Endothelial cell of hepatic sinusoid (primary cell): ENCODE measurements around the gene NPSR1.
"Not testable (repeated sequence)": the region's sequence is repeated elsewhere in the genome, so short reads cannot be mapped to it uniquely, and the experiment has no call there.

Source experiments
- in situ Hi-C: cut with HindIII; loops from 2 replicates; pipeline ENCODE4 v1.10.0; 2017; ENCODE audit warnings: low sequenced_read_pairs

Gene NPSR1

DNA sequence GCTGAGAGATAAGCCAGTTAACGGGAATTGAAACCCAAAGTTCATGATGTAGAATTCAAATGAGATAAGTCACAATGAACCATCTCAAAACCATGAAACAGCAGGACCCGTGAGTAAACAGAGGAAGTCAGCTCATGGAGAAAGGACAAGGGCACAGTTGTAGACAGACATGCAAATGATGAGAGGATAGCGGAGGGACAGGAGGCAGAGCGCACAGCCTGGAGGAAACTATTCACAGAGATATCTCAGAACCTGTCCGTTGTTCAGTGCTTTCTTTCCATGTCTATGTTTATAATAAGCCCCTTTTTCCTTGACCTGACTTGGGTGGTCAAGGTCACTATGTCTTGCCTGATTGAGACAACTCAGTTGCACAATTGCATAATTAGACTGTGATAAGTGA is 208.2 kb downstream of the NPSR1 start:
- in situ Hi-C loops = not testable (repeated sequence)

GRCh38 chr7:34867341-34867740 is 209.3 kb downstream of the NPSR1 start:
- in situ Hi-C loops = not testable (repeated sequence)

- in situ Hi-C loops = not testable (repeated sequence)
These were observed 210.6 kb downstream of the NPSR1 start for GRCh38 chr7:34868602-34869001.

DNA sequence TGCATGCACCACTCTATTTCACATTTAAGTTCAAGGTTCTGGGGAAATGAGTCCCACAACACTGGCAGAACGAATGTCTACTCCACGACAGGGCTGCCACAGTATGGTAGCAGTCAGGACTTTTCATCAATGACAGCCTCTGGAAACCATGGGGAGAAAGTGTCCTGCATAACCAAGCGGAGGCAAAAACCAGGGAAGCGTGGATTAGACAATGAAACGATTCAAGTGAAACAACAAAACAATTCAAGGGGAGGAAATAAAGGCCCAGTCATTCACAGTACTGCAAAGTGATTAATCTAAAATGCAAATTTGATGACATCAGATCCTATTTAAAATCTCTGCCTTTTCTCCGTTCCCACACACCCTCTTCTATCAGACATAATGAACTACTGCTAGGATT is 211.0 kb downstream of the NPSR1 start:
- in situ Hi-C loops = no loop called here

- in situ Hi-C loops = not testable (repeated sequence)
These were observed 212.0 kb downstream of the NPSR1 start for GRCh38 chr7:34870041-34870440.

GRCh38 chr7:34874329-34874728 is 216.3 kb downstream of the NPSR1 start:
- in situ Hi-C loops = not testable (repeated sequence)

DNA sequence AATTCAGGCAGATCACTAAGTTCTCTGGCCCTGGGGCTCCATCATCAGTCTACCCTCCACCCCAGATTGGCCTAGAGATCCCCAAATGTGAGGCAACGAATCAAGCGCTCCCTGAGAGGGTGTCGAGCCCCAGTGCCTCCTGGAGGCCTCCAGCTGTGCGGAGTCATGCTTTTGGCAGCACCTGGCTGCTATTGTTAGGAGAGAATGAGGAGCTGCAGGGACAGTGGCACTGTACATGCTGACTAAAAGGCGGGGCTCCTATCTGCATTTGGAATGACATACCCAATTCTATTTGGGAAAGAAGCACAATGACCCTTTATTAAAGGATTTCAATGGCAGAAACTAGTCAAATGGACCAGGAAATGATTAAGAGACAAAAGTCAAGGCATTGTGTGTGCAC is 217.5 kb downstream of the NPSR1 start:
- in situ Hi-C loops = no loop called here

DNA sequence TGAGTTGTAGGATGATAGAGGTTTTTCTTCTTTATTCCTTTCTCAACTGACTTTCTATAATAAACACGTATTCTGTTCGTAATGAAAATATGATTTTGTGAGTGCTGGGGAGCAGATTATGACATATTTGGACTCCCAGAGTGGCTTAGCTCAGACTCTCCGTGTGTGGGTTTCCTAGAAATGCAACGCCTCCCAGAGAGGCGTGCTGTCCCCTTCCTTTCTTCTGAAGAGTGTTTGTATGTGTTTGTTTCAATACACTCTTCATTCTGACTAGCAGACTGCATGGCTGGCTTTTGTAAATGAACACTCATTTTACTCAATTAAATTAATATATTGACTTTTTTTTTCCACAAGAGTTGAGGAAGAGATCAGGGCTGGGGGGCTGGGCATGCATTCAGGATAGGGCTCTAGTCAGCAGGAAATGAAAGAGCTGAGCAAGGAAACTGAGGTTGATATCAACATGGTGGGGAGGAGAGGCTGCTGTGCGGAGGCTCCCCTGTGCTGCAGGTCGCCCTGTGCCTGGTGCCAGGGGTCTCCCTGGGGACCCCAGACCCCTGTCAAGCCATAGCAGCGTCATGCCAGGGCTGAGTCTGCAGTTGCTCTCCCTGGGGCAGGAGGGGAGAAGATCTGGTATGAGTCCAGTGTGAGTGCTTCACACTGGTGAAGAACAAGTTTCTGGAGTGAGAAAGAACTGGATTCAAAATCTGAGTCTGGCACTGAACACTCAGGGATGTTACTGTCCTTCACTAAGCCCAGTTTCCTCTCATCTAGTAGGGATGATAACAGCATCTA is 221.1 kb downstream of the NPSR1 start:
- in situ Hi-C loops = not testable (repeated sequence)

DNA sequence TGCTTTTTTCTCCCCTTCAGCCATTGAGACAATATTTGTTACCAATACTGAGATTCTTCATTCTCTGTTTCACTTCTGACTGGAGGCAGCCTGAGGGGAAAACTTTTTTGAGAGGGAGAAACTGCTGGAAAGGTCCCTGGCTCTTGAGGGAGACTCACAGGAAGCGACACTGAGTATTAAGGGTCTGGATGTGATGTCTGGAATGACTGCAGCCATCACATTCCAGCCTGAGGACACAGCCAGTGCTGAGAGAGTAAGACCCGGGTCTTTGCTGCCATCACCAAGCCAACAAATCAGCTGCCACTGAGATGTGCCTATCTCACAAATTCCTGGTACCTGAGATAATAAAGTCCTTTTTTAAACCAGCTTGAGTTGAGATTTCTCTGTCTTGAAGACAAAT is 221.9 kb downstream of the NPSR1 start:
- in situ Hi-C loops = no loop called here

DNA sequence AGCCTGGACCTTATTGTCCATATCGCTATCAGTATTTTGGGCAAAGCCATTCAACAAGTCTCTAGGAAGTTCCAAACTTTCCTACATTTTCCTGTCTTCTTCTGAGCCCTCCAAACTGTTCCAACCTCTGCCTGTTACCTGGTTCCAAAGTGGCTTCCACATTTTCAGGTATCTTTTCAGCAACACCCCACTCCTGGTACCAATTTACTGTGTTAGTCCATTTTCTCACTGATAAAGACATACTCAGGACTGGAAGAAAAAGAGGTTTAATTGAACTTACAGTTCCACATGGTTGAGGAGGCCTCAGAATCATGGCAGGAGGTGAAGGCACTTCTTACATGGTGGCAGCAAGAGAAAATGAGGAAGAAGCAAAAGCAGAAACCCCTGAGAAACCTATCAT is 225.8 kb downstream of the NPSR1 start:
- in situ Hi-C loops = not testable (repeated sequence)

DNA sequence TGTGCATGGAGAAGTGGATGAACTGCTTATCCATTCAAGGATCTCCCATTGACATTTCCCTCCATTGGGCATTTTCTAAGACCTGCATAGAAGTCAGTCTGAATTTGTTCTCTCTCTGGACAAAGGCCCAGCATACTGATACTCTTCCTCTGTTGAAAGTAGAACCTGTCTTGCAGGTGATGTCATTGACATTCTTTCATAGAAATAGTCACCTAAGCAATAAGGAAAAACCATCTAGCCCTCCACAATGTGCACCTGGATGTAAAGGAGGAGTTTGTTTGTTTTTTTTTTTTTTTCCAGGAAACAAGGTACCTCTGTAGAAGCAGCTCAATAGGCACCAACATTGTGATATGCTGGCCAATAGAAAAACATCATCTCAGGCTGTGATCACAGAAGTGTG is 228.8 kb downstream of the NPSR1 start:
- in situ Hi-C loops = no loop called here

DNA sequence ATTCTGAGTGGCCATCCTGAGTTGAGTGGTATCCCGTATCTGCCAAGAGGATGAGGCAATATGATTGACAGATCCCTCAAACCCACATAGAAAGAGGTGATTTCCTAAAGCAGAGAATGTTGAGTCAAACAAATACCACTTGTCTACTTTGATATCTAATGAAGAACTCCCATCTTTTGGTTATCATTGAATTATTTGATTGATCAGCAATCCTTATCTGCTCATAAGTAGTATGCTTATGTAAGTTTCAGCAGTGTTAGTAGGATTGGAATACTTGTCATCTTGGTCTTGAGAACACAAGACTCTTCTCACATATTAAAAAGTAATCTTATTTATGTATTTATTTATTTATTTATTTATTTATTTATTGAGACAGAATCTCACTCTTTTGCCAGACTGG is 231.9 kb downstream of the NPSR1 start:
- in situ Hi-C loops = no loop called here

DNA sequence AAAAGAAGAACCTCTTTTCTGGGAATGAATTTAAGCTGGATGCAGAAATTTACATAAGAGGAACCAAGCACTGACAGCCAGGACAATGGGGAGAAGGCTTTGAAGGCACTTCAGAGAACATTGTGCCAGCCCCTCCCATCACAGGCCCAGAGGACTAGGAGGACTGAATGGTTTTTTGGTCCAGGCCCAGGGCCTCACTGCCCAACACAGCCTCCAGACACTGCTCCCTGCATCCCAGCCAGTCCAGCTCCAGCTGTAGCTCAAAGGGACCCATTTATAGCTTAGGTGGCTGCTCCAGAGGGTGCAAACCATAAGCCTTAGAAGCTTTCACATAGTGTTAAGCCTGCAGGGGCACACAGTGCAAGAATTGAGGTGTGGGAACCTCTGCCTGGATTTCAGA is 237.2 kb downstream of the NPSR1 start:
- in situ Hi-C loops = no loop called here
